GM10847 (cell line): ENCODE measurements around the gene HINT2.

Experiments used
- POLR2A ChIP-seq: IDR thresholded peaks from 2 replicates; pipeline ENCODE4 v1.6.1; 2011; ENCODE audit not compliant: insufficient read length; ENCODE audit errors: extremely low read depth

HINT2 gene

GRCh38 chr9:35845824-35846771, 31.3 kb upstream of the HINT2 start:
- TF ChIP-seq POLR2A = no peak

GRCh38 chr9:35844628-35845270, 29.9 kb upstream of the HINT2 start:
- no peak for TF ChIP-seq POLR2A

GRCh38 chr9:35842795-35843194, 28.0 kb upstream of the HINT2 start:
- no peak for TF ChIP-seq POLR2A

- no peak for TF ChIP-seq POLR2A
Observed at GRCh38 chr9:35842020-35842745, 27.3 kb upstream of the HINT2 start.

- no peak for TF ChIP-seq POLR2A
Observed at GRCh38 chr9:35841645-35841900, 26.7 kb upstream of the HINT2 start.

- no peak for TF ChIP-seq POLR2A
Observed at GRCh38 chr9:35840881-35841644, 26.2 kb upstream of the HINT2 start.

- TF ChIP-seq POLR2A = no peak
Observed at GRCh38 chr9:35839926-35840325, 25.1 kb upstream of the HINT2 start.

GRCh38 chr9:35836595-35836994, 21.8 kb upstream of the HINT2 start:
- no peak for TF ChIP-seq POLR2A

- no peak for TF ChIP-seq POLR2A
Observed at GRCh38 chr9:35835766-35836165, 20.9 kb upstream of the HINT2 start.

GRCh38 chr9:35835216-35835632, 20.4 kb upstream of the HINT2 start:
- TF ChIP-seq POLR2A = no peak

GRCh38 chr9:35834260-35835215, 19.7 kb upstream of the HINT2 start:
- no peak for TF ChIP-seq POLR2A

- TF ChIP-seq POLR2A = no peak
Observed at GRCh38 chr9:35832814-35833213, 18.0 kb upstream of the HINT2 start.

- TF ChIP-seq POLR2A = no peak
Observed at GRCh38 chr9:35831040-35831439, 16.2 kb upstream of the HINT2 start.

- no peak for TF ChIP-seq POLR2A
Observed at GRCh38 chr9:35829764-35830096, 14.9 kb upstream of the HINT2 start.

- TF ChIP-seq POLR2A = peak; percentile 18
Observed at GRCh38 chr9:35829084-35829763, 14.4 kb upstream of the HINT2 start, which contains the start of gene TMEM8B. Gene TMEM8B, plus strand, starts transcription at chr9:35829228. Its CDS starts 220 bp downstream, at chr9:35829448.
